Measurements from ENCODE around the gene TAS1R2.
A peak's percentile ranks its signal among the peaks of the same experiment; 100 is the strongest.
"Not testable (repeated sequence)": the region's sequence is repeated elsewhere in the genome, so short reads cannot be mapped to it uniquely, and the experiment has no call there.

TAS1R2 gene

DNA sequence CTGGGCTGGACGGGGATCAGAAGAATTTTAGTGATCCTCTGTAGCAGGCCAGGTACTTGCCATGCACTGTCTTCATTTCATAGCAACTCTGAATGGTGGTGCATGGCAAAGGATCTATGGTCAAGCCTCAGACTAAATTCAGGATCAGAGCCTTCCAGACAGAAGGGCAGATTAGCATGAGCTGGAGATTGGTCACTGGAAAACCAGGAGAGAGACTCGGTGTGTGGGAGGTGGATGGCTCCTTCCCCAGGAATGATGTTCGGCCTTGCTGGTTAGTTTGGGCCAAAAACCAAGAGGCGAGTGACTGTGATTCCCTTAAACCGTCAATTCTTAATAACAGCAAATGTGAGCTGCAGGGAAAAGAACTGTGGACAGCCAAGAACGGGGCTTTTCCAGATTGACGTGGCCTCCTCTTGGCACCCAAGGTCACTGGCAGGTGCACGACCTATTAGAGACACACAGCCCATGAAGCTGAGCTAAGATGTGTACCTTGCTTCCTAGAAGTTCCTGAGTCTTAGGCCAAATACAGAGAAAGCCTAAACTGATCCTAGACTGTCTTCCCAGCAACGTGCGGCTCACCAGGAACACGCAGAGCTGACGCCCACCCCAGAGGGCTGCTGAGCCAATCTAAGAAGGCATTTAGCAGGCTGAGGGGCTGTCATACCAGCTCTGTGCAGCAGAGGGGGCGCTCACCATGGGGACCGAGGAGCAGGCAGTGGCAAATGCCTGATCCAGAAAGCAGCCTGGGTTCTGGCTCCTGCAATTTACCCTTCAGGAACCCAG lies 24.4 kb upstream of the TAS1R2 start:
- no peak for DNase-seq

DNA sequence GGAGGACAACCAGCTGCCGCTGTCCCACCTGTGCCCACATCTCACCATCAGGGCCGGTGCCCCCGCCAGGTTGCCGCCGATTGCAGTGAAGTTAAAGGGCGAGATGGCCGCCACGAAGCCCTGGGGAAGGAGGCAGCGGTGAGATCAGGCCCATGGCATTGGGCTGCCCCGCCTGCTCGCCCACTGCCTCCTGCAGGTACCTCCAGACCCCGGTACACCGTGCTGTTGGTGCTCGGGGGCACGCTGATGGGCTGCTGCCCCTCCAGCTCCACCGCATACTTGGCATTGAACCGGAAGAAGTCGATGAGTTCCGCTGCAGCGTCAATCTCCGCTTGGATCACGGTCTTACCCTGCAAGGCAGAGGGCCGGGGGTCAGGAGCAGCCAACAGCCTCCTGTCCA lies 23.6 kb upstream of the TAS1R2 start:
- DNase-seq: no peak

DNA sequence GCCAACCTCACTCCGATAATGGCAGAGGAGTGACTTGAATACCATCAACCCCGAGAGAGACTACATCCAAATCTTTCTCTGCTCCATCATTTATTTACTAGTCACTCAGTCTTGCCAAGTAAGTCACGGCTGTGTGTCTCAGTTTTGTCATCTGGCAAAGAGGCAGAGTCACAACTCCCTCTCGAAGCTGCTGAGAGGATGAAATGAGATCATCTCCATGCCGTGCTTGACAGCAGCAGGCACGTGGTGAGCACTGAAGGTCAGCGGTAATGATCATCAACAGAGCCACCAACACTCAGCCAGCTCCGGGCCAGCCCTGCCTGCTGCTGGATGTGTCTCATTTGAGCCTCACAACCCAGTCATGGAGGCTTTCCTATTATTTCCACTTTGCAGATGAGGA lies 23.0 kb upstream of the TAS1R2 start:
- no peak for DNase-seq

DNA sequence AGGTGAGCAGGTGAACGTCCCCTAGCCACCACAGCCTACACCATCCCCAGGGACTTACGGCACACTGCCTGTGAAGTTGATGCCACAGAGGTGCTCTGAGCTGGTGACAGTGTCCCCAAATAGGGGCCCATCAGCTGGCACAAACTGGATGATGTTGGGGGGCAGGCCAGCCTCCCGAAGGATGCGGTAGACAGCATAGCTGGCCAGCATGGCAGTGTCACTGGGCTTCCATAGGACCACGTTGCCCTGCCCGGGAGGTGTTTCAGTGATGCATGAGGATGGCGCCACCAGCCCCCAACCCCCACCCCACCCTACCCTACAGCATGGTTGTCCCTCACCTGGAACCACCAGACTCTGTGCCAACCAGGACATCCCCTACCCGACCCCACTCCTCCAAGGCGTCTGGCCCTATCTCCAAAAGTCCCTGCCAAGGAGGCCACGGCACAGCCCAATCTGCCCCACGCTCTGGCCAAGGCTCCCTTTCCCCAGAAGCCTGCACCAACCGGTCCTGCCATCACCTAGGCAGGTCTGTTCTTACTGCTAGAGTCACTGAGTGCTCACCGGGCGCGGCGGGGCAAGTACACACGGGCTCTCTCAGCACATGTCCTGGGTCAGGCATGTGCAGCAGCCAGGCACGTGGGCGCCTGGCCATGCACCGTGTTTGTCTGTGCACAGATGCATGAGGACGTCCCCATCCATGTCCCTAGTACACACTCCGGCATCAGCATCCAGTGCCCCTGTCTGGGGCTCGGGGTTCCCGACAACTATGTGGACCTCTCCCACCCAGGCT lies 22.4 kb upstream of the TAS1R2 start:
- no peak for DNase-seq

DNA sequence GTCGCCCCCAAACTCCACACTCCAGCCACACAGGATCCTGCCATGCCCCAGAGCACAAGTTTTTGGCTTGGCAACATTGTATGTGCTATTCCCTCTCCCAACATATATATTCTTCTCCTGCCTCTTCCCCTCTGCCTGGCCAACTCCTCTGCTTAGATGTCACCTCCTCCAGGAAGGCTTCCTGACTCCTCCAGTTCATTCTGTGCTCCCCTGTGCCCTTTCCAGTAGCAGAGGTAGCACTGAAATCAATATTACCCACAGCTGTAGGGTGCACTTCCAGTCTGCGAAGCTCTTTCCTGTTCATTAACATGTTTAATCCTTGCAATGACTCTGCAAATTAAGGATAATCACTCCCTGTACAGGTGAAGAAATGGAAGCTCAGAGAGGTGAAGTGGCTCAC lies 21.7 kb upstream of the TAS1R2 start:
- no peak for DNase-seq

DNA sequence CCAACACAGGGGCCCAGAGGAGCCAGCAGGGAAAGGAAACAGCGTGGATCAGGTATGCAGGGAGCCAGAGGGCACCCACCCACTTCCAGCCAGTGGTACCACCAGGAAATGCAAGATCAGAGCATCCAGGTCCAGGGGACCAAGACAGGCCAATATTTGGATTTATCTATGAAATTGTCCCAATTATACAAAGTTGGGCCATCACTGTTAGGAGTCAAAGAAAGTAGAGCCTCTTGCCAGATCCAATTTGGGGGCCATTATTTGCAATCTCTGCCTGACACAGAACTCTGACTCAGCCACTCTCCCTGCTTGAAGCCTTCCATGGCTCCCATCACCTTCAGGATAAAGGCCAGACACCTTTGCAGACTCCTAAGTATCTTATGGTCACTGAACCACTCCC lies 21.1 kb upstream of the TAS1R2 start:
- DNase-seq: no peak

DNA sequence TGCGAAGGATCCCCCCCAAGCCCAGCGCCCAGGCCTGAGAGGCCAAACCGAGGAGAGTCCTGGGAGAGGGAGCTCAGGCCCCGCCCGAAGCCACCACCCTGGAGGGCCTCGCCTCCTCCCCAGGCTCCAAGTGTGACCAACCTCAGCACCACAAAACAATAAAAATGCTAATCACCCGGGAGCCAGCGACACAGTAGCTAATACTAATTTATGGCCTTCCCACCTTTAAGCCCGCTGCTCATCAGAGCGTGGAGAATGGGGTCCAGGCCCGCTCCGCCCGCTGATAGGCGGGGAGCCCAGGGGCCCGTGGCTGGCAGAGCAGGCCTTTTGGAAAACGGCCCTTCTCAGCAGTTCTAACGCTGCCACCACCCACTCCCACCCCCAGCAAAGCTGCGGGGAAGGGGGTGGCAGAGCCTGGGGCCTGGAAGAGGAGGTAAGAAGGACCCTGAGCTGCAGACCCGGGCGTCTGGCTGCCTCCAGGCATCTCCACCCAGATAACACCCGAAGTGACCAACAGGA lies 20.4 kb upstream of the TAS1R2 start:
- DNase-seq: no peak

DNA sequence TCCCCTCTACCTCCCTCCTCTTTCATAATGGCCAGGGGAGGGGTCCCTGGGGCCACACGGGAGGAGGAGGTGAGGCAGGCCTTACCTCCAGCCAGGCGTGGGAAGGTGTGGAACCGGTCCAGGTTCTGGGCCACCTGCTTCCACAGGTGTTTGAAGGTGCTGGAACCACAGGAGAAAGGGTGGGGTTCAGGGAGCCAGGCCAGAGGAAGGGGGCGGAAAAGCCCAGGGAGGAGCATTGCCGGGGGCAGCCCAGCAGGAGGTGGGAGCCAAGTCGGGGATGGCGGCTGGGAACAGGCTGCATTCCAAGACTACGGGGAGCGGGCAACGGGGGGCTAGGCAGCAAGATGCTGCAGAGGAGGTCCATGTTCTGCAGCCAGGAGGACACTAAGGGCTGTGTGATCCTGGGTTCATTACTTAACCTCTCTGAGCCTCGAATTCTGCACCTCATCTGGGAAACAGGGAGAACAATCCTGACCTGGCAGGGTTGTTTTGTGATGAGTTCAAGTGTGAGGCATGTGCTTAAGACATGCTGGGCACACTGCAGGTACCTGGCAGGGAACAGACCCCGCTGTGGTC lies 19.8 kb upstream of the TAS1R2 start:
- DNase-seq: no peak

DNA sequence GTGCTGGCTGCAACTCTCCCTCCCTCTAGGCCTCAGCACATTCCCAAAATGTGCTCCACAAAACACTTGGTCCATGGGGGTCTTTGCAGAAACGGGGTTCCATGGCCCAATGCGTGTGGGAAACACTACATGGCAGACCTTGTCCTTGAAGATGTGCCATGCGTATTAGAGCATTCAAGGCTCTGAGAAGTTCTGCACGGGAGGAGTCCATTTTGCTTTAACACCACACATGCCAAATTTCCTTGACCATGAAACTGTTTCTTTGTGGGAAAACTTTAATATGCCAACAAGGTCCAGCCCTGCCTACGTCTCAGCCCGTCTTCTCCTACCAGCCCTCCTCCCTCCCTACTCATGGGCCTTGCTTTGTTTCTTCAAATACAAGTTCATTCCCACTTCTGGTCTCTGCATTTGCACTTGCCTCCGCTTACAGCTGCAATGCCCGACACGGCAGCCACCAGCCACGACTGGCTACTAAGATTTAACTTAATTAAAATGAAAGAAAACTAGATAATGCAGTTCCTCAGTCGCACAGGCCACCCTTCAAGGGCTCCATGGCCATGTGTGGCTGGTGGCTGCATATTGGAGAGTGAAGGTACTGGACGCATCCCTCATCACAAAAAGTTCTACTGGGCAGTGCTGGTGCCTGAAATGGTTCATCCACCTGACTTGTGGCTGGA lies 19.2 kb upstream of the TAS1R2 start:
- no peak for DNase-seq

DNA sequence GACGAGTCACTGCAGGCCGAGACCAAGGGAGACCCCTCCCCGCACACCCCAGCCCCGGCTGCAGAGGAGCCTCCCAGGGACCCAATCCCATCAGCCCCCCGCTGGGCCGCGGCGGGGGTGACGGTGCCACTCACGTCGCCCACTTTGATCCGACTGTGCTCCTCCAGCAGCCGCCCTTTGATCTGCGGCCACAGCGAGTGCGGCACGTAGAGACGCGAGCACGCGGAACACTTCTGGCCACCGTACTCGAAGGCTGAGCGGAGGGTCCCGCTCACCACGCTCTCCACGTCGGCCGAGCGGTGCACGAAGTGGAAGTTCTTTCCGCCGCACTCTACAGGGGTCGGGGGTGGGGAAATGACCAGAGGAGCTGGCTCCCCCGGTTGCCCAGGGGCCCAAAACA lies 17.8 kb upstream of the TAS1R2 start:
- no peak for DNase-seq

DNA sequence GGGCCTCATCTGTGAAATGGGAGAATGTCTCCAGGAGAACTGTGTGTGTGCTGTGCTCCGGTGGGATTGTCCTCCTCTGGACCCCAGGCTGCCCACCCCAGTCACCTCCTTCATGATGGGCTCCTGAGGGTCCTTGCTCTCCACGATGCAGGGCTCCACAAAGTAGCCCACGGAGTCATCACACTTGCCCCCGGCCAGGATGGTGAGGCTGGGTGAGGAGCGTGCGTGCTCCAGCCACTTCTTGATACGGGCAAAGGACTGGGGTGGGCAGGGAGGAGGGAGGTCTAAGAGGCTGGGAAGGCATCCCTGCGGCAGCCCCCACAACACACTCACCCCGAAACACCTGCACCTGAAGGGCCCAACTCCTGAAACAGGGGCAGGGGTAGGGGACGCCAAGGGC lies 16.8 kb upstream of the TAS1R2 start:
- DNase-seq: no peak

DNA sequence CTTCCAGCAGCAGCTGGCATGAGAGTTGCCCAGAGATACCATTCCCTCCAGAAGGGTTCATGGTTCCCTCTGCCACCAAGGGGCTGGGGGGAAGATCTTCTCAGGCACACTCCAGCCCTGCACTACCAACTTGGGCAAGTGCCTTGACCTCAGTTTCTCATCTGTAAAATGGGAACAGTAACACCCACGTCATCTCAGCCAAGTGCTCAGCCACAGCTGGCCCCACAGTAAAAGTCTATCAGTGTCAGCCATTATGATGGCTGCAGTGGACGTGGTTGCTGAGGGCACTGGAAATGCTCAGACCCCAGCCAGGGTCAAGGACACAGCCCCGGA lies 16.3 kb upstream of the TAS1R2 start:
- no peak for DNase-seq

DNA sequence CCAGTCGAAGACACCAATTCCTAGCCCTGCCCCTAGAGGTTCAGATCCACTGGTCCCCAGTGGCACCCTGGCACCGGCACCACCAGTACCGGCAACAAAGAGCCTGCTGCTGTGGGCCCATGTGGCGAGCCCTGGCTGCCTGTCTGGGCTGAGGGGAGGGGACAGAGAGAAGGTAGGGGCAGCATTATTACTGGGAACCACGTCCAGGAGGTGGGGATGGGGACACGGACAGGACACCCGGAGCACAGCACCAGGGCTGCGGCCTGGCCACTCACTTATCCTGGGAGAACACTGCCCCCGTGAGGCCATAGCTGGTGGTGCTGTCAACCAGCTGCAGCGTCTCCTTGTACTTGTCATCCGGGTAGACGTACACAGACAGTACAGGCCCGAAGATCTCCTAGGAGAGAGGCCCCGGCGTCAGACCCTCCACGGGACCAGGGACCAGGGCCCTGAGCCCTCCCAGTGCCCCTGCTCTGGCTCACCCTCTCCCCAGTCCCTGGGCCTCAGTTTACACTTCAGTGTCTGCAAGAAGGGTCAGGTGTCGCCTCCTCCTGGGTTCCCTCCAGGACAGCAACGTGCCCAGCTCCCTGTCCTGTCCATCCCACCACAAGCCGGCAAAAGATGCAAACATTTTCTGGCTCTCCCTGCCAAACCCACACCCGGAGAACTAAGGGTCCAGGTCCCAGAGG lies 15.8 kb upstream of the TAS1R2 start:
- peak; percentile 17 for DNase-seq

DNA sequence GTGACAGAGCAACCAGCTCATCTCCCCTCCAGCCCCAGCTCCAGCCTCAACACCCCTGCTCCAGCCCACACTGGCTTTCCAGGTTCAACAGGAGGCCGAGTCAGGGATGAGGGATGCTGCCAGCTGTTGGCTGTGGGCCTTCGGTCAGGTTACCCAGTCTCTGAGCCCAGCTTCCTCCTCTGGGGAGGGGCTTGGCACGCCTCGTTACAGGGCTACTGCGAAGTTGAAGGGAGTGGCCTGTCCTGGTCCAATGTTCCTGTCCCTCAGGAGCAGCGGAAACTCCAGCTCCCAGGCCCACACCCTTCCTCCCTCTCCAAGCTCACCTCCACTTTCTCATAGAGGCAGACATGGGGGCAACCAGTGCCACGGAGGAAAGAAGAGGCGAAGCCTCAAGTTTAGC lies 15.1 kb upstream of the TAS1R2 start:
- no peak for DNase-seq

DNA sequence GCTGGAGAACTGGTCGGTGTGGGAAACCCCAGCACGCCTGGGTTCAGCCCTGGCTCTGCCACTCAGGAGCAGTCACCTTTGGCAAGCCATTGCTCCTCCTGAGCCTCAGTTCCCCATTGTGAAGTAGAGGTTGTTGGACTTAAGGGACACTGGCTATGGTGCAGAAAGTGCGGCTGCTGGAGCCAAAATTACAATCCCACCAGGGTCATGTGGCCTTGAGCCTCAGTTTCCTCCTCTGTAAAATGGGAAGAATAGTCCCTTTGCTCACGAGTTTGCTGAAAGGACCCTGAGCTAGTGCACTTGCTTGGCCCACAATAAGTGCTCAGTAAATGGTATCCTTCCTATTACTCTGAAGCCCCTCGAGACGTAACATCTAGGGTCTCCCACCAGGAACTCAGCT lies 14.6 kb upstream of the TAS1R2 start:
- DNase-seq: no peak

DNA sequence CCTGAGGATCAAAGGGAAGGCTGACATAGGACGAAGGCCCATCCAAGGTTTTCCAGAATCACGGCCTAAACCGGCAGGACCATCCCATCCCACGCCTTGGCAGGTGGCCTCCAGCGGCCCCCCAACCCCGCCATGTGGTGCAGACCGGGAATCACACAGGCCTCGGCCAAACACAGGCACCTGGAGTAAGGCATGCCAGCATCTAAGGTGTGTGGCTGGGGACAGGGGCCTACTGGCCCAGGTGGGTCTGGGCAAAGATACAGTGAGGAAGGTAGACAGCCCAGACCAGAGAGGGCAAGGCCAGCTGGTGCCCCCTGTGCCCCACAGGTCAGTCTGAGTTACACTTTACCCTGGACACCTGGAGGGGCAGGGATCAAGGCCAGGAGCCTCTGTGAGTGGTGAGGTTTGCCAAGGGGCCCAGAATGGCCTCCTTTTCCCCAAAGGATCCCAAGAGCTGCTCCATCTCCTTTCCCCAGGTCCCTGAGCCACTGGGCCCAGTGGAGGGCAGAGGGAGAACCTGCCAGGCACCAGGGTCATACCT lies 12.7 kb upstream of the TAS1R2 start:
- no peak for DNase-seq

DNA sequence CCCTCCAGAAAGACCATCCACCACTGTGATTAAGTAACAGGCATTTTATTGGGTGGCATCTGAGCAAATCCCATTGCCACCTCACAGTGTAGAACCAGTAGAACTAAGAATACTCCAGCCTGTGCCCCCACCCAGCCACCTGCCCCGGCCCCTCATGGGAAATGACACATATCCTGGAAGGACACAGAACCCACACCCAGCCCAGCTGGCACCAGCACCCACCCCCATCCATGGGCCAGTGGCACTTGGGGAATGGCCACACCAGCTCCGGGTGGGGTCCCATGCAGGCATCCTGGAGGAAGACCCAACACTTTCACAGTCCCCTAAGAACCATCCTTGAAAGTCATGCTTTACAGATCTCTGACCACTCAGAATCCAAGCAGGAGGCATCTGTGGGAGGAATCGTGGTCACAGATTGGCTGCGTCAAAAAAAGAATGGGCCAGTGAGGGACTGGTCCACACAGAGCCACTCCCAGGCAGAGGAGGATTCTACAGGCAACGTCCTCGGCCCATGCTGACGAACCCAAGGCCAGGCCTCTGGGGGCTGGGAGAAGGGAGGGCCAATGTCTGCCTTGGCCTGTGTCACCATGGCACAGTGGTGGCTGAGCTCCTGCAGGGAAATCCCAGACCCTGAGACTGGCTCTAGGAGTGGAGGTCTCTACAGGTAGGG lies 12.1 kb upstream of the TAS1R2 start:
- DNase-seq: no peak

DNA sequence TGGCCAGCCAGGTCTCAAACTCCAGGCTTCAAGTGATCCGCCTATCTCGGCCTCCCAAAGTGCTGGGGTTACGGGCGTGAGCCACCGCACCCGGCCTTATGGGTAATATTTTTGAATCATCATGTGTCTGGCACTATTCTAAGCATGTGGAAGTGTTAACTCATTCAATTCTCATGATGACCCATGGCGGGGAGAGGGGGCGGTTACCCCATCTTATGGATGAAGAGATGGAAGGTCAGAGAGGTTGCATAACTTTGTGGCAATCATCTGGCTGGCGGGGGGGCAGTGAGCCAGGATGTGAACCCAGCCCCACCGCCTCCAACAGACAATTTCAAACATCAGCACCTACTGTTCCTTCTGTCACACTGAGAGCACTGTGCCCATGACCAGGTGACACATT lies 11.5 kb upstream of the TAS1R2 start:
- DNase-seq: no peak

DNA sequence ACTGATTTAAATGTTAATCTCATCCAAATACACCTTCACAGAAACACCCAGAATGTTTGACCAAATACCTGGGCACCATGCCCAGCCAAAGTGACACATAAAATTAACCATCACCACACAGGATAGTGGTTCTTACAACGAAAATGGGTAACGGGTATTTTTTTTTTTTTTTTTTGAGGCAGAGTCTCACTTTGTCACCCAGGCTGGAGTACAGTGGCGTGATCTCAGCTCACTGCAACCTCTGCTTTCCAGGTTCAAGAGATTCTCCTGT lies 11.1 kb upstream of the TAS1R2 start:
- not testable (repeated sequence) for DNase-seq

DNA sequence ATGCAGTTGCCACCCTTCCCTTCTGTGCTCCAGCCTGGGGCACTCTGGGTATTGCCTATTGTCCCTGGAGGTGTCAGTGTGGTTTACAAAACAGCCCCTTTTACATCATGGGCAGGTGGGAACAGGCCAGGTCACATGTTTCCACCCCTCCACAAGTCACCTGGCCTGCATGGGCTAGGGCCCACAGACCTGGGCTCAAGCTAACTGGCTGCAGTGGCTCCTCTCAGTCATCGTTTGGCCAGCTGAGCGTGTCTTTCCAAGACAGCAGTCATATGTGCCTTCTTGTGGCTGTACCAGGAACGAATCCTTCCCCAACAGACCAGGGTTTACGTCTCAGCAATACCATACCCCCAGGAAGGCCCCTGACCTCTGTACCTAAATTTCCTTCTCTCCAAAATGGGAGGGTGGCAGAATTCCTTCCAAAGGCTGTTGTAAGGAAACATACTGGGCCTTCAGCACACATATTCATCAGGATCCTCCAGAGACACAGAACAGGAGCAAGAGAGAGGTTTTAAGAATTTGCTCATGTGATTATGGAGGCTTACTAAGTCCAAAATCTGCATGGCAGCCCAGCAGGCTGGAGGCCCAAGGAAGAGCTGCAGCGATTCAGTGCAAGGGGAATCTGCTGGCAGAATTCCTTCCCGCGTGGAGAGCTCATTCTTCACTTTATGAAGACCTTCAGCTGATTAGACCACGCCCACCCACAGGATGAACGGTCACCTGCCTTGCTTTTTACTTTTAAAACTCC lies 10.6 kb upstream of the TAS1R2 start:
- DNase-seq: no peak

DNA sequence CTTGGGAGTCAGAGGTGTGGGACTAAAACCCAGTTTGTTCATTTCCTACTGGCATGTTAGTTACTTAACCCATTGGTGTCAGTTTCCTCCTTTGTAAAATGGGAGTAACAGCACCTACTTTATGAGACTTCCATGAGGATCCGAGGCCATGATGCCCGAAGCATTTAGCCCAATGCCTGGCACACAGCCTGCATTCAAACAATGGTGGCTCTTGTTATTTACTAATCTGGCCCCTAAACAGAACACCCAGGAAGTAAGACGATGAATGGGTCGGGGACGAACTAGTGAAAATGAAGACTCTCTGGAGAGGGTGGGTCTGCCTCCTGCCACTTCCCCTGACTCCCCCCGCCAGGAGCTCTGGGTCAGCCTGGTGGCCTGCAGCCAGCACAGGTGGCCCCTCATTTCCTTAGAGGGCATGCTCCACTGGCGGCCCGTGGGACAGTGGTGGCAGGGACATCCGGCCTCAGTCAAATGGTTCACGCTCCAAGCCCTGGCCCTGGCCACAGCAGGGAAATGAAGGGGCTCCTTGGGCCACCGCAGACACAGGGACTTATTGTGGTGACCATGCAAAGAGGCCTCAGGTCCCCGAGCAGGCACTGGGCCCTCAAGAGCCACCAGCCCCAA lies 9.5 kb upstream of the TAS1R2 start:
- no peak for DNase-seq
